Liver (tissue), 3 donors: ENCODE results near the gene CTTNBP2.

Experiments
- EGR1 ChIP-seq, 2 donors: IDR thresholded peaks; 2 replicates each; pipeline ENCODE4 v1.6.1; 2016 to 2018; ENCODE audit warnings: antibody characterized with exemption in 2 of 2, low read depth in 2 of 2
- GABPA ChIP-seq, 2 donors: IDR thresholded peaks in 1 of 2; conservative IDR thresholded peaks in 1 of 2; 2 replicates each; pipeline ENCODE4 v1.6.1; 2016; ENCODE audit warnings: antibody characterized with exemption in 2 of 2, mild to moderate bottlenecking in 1 of 2, moderate library complexity in 1 of 2
- HNF4A ChIP-seq, 2 donors: conservative IDR thresholded peaks; 2 replicates each; pipeline ENCODE4 v1.6.1; 2016; ENCODE audit warnings: antibody characterized with exemption in 2 of 2, mild to moderate bottlenecking in 2 of 2
- HNF4G ChIP-seq: IDR thresholded peaks from 2 replicates; pipeline ENCODE4 v1.6.1; 2016; ENCODE audit warnings: antibody characterized with exemption
- RAD21 ChIP-seq, 2 donors: IDR thresholded peaks; 2 replicates each; pipeline ENCODE4 v1.6.1; 2016; ENCODE audit warnings: antibody characterized with exemption in 2 of 2, mild to moderate bottlenecking in 2 of 2
- RXRA ChIP-seq, 2 donors: IDR thresholded peaks; 2 replicates each; pipeline ENCODE4 v1.6.1; 2017 to 2018; ENCODE audit warnings: antibody characterized with exemption in 2 of 2, mild to moderate bottlenecking in 1 of 2
- SP1 ChIP-seq: IDR thresholded peaks from 2 replicates; pipeline ENCODE4 v1.6.1; 2018; ENCODE audit warnings: antibody characterized with exemption, mild to moderate bottlenecking
- TAF1 ChIP-seq: conservative IDR thresholded peaks from 2 replicates; pipeline ENCODE4 v1.6.1; 2016; ENCODE audit warnings: antibody characterized with exemption, mild to moderate bottlenecking
- YY1 ChIP-seq: IDR thresholded peaks from 2 replicates; pipeline ENCODE4 v1.6.1; 2016; ENCODE audit warnings: antibody characterized with exemption, mild to moderate bottlenecking
- TF ChIP-seq, protein P1 (sequence below): fragments of 150-350 bp; IDR thresholded peaks from 2 replicates; pipeline ENCODE4 v1.5.1; 2017; ENCODE audit warnings: improper control_type of control experiment, low read depth, low read length; ENCODE audit not compliant: missing input control
- TF ChIP-seq, protein P2 (sequence below): IDR thresholded peaks from 2 replicates; pipeline ENCODE4 v1.6.1; 2016; ENCODE audit warnings: antibody characterized with exemption
- TF ChIP-seq, protein P3 (sequence below): IDR thresholded peaks from 2 replicates; pipeline ENCODE4 v1.6.1; 2016; ENCODE audit warnings: antibody characterized with exemption
- TF ChIP-seq, protein P4 (sequence below): IDR thresholded peaks from 2 replicates; pipeline ENCODE4 v1.6.1; 2016; ENCODE audit warnings: antibody characterized with exemption
- TF ChIP-seq, protein P5 (sequence below): IDR thresholded peaks from 2 replicates; pipeline ENCODE4 v1.6.1; 2016; ENCODE audit warnings: antibody characterized with exemption, mild to moderate bottlenecking
- donor health status: healthy.
- donor health status: healthy.

DNA sequence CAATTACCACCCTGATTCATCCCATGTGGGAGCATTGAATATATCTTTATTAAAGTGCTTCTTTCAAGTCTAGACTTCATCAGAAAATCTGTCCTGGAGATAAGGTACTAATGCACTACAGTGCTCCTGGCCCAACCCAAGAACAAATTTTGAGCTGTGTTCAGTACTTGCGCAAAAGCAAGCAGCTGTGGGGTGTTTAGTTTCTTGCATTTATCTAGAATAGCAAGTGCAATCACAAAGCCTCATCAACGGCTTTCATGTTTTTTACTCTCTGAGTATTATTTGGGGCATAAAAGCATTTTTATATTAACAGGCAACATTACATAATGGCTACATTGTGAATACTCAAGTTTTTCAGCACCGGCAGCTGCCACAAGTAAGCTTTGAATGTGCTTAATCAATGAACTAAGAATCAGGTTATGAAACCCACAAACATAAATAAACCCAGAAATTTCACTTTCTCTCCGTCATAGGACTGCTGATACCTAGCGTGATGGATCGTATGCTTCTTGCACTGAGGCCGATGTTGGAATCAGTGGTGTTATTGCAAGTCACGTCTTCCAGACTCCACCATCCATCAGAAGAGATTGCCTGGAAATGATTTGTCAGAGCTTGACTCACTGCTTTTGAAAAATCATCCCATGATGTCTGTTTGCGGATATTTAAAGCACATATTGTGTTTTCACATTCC, 113.1 kb downstream of the CTTNBP2 start:
- TF ChIP-seq, protein P1, sequence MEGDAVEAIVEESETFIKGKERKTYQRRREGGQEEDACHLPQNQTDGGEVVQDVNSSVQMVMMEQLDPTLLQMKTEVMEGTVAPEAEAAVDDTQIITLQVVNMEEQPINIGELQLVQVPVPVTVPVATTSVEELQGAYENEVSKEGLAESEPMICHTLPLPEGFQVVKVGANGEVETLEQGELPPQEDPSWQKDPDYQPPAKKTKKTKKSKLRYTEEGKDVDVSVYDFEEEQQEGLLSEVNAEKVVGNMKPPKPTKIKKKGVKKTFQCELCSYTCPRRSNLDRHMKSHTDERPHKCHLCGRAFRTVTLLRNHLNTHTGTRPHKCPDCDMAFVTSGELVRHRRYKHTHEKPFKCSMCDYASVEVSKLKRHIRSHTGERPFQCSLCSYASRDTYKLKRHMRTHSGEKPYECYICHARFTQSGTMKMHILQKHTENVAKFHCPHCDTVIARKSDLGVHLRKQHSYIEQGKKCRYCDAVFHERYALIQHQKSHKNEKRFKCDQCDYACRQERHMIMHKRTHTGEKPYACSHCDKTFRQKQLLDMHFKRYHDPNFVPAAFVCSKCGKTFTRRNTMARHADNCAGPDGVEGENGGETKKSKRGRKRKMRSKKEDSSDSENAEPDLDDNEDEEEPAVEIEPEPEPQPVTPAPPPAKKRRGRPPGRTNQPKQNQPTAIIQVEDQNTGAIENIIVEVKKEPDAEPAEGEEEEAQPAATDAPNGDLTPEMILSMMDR, result no peak
- TF ChIP-seq GABPA (IDR thresholded peaks at IDR 0.05 in 1 of 2, conservative IDR thresholded peaks at IDR 0.05 in 1 of 2) (no peak), SP1 (no peak), YY1 (no peak), RAD21 (IDR thresholded peaks at IDR 0.05) (no peak), TAF1 (no peak), HNF4A (conservative IDR thresholded peaks at IDR 0.05) (no peak), EGR1 (IDR thresholded peaks at IDR 0.05; ENCODE audit: low read depth in 2 of 2) (no peak), HNF4G (no peak), RXRA (IDR thresholded peaks at IDR 0.05) (no peak)
- TF ChIP-seq, protein P2, sequence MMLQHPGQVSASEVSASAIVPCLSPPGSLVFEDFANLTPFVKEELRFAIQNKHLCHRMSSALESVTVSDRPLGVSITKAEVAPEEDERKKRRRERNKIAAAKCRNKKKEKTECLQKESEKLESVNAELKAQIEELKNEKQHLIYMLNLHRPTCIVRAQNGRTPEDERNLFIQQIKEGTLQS, result no peak
- TF ChIP-seq, protein P3, sequence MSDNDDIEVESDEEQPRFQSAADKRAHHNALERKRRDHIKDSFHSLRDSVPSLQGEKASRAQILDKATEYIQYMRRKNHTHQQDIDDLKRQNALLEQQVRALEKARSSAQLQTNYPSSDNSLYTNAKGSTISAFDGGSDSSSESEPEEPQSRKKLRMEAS, result no peak
- TF ChIP-seq, protein P4, sequence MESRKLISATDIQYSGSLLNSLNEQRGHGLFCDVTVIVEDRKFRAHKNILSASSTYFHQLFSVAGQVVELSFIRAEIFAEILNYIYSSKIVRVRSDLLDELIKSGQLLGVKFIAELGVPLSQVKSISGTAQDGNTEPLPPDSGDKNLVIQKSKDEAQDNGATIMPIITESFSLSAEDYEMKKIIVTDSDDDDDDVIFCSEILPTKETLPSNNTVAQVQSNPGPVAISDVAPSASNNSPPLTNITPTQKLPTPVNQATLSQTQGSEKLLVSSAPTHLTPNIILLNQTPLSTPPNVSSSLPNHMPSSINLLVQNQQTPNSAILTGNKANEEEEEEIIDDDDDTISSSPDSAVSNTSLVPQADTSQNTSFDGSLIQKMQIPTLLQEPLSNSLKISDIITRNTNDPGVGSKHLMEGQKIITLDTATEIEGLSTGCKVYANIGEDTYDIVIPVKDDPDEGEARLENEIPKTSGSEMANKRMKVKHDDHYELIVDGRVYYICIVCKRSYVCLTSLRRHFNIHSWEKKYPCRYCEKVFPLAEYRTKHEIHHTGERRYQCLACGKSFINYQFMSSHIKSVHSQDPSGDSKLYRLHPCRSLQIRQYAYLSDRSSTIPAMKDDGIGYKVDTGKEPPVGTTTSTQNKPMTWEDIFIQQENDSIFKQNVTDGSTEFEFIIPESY, result no peak
- TF ChIP-seq, protein P5, sequence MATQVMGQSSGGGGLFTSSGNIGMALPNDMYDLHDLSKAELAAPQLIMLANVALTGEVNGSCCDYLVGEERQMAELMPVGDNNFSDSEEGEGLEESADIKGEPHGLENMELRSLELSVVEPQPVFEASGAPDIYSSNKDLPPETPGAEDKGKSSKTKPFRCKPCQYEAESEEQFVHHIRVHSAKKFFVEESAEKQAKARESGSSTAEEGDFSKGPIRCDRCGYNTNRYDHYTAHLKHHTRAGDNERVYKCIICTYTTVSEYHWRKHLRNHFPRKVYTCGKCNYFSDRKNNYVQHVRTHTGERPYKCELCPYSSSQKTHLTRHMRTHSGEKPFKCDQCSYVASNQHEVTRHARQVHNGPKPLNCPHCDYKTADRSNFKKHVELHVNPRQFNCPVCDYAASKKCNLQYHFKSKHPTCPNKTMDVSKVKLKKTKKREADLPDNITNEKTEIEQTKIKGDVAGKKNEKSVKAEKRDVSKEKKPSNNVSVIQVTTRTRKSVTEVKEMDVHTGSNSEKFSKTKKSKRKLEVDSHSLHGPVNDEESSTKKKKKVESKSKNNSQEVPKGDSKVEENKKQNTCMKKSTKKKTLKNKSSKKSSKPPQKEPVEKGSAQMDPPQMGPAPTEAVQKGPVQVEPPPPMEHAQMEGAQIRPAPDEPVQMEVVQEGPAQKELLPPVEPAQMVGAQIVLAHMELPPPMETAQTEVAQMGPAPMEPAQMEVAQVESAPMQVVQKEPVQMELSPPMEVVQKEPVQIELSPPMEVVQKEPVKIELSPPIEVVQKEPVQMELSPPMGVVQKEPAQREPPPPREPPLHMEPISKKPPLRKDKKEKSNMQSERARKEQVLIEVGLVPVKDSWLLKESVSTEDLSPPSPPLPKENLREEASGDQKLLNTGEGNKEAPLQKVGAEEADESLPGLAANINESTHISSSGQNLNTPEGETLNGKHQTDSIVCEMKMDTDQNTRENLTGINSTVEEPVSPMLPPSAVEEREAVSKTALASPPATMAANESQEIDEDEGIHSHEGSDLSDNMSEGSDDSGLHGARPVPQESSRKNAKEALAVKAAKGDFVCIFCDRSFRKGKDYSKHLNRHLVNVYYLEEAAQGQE, result no peak
